ENCODE results near the gene OBSCN.

The OBSCN gene

GRCh38 chr1:228379666-228380065, 171.8 kb downstream of the OBSCN start:
- DNase-seq (ENCODE audit: low read depth in 1 of 2, low spot score in 1 of 2) = no peak
- no peak overlapping the region for H3K4me3 ChIP-seq (replicated peaks; ENCODE audit: insufficient read depth, low read length)
- H3K27ac ChIP-seq (replicated peaks) = no peak overlapping the region
- TF ChIP-seq REST (IDR thresholded peaks at IDR 0.05; ENCODE audit: insufficient replicate concordance, low read depth) = no peak
- no peak for TF ChIP-seq GABPA (IDR thresholded peaks at IDR 0.05; ENCODE audit: low read depth)
- no peak for TF ChIP-seq SPI1 (IDR thresholded peaks at IDR 0.05; ENCODE audit: borderline replicate concordance, low read depth)
- TF ChIP-seq CTCF (IDR thresholded peaks at IDR 0.05; ENCODE audit: insufficient read depth, low read length) = no peak
- H3K27me3 ChIP-seq (ENCODE audit: insufficient read depth, poor library complexity, severe bottlenecking) = peaks cover 21% of the 10 kb centered on the region

GRCh38 chr1:228381356-228381755, 173.5 kb downstream of the OBSCN start:
- no peak for DNase-seq (ENCODE audit: low read depth in 1 of 2, low spot score in 1 of 2)
- Histone ChIP-seq H3K4me3 (replicated peaks; ENCODE audit: insufficient read depth, low read length) (no peak overlapping the region), H3K27me3 (ENCODE audit: insufficient read depth, poor library complexity, severe bottlenecking) (peaks cover 21% of the 10 kb centered on the region), H3K27ac (replicated peaks) (no peak overlapping the region)
- TF ChIP-seq CTCF (IDR thresholded peaks at IDR 0.05; ENCODE audit: insufficient read depth, low read length) = no peak
- no peak for TF ChIP-seq SPI1 (IDR thresholded peaks at IDR 0.05; ENCODE audit: borderline replicate concordance, low read depth)
- no peak for TF ChIP-seq POLR2AphosphoS5 (IDR thresholded peaks at IDR 0.05; ENCODE audit: low read depth)
- TF ChIP-seq GABPA (IDR thresholded peaks at IDR 0.05; ENCODE audit: low read depth) = no peak
- no peak for TF ChIP-seq REST (IDR thresholded peaks at IDR 0.05; ENCODE audit: insufficient replicate concordance, low read depth)

- H3K4me3 ChIP-seq (replicated peaks; ENCODE audit: insufficient read depth, low read length) = no peak overlapping the region
- no peak overlapping the region for H3K27ac ChIP-seq (replicated peaks)
- TF ChIP-seq CTCF (IDR thresholded peaks at IDR 0.05; ENCODE audit: insufficient read depth, low read length) = no peak
- TF ChIP-seq SPI1 (IDR thresholded peaks at IDR 0.05; ENCODE audit: borderline replicate concordance, low read depth) = no peak
- no peak for TF ChIP-seq POLR2AphosphoS5 (IDR thresholded peaks at IDR 0.05; ENCODE audit: low read depth)
- TF ChIP-seq GABPA (IDR thresholded peaks at IDR 0.05; ENCODE audit: low read depth) = no peak
- TF ChIP-seq REST (IDR thresholded peaks at IDR 0.05; ENCODE audit: insufficient replicate concordance, low read depth) = no peak
- peaks cover 13% of the 10 kb centered on the region for H3K27me3 ChIP-seq (ENCODE audit: insufficient read depth, poor library complexity, severe bottlenecking)
- no peak for DNase-seq (ENCODE audit: low read depth in 1 of 2, low spot score in 1 of 2)
Observed at GRCh38 chr1:228383773-228384172, 175.9 kb downstream of the OBSCN start.

All from HL-60 (cell line).